ENCODE measurements around the gene CAT.

The CAT gene

DNA sequence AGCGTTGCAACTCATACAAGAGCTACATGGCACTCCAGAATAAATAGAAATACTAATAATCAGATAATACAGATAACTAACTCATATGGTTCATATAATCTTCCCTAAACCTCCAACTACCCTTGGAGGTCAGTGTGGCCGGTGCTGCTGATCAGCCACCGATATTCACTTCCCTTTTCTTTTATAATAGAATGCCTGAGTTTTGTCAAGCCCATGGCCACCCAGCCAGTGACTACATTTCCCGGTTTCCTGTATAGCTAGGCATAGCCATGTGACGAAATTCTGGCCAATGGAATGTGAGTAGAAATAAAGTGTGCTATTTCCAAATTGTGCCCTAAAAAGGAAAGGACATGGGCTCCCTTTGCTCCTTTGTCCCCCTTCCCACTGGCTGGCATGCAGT is 5.9 kb upstream of the CAT start:
- H3K4me3 ChIP-seq (ENCODE audit: low read depth, low read length), result no peak overlapping the region
- TF ChIP-seq, protein P1, sequence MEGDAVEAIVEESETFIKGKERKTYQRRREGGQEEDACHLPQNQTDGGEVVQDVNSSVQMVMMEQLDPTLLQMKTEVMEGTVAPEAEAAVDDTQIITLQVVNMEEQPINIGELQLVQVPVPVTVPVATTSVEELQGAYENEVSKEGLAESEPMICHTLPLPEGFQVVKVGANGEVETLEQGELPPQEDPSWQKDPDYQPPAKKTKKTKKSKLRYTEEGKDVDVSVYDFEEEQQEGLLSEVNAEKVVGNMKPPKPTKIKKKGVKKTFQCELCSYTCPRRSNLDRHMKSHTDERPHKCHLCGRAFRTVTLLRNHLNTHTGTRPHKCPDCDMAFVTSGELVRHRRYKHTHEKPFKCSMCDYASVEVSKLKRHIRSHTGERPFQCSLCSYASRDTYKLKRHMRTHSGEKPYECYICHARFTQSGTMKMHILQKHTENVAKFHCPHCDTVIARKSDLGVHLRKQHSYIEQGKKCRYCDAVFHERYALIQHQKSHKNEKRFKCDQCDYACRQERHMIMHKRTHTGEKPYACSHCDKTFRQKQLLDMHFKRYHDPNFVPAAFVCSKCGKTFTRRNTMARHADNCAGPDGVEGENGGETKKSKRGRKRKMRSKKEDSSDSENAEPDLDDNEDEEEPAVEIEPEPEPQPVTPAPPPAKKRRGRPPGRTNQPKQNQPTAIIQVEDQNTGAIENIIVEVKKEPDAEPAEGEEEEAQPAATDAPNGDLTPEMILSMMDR (IDR thresholded peaks at IDR 0.05; ENCODE audit: low read depth, low read length), result no peak
- in situ Hi-C loops (cut with HindIII; ENCODE audit: low sequenced_read_pairs), result no loop called here
- no peak for DNase-seq (ENCODE audit: low read depth, low spot score)

DNA sequence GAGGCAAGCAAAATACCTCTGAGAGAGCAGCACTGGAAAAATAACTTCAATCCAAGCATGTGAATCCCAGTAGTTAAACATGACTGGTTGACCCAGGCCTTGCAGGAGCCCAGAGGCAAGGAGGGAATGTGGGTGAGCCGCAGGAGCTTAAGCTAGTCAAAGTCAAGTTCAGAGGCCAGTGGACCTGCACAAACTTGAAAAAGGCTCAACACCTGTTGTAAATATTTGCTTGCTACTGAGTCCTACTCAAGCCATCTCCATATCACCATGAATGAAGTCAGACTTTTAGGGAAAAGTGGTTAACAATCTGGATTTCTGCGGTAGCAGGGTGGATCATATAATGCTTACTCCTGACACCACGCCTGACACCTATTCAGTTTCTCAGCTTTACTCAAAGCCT is 4.8 kb upstream of the CAT start:
- in situ Hi-C loops (cut with HindIII; ENCODE audit: low sequenced_read_pairs), result no loop called here
- H3K4me3 ChIP-seq (ENCODE audit: low read depth, low read length), result no peak overlapping the region
- TF ChIP-seq, protein P1 (IDR thresholded peaks at IDR 0.05; ENCODE audit: low read depth, low read length), result no peak
- no peak for DNase-seq (ENCODE audit: low read depth, low spot score)

DNA sequence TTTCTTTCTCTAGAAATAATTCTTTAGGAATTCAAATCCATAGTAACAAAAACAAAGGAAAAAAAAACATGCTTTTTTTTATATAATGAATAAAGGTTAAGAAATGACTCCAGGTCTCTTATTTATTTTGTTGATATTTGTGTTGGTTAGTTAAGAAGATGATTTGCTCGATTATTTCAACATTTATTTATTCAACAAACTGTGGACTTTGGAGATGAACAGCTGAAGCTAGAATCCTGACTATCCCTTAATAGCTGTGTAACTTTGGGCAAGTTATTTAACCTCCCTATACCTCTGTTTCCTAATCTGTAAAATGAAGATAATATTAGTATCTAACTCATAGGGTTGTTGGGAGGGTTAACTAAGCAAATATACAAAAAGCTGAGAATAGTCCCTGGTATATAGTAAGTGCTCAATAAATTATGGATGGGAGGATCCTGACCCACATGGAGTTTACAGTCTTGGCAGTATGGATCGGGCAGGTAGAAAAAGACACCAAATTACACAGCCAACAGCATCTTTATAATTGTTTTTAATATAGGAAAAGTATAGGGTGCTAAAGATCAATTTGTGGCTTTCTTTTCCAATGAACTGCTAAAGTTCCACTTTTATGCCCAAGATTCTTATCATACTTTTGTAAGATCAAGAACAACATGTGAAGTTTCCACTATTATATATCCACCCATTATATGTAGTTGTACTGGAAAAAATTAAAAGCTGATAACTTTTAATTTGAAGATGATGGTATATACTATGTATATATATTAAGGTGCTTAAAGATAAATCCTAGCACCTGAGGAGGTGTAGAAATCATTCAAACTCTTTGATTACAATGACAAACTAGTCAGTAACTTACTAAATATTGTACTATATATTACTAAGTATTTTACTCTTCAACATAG is 1.3 kb upstream of the CAT start:
- TF ChIP-seq, protein P1 (IDR thresholded peaks at IDR 0.05; ENCODE audit: low read depth, low read length), result no peak
- in situ Hi-C loops (cut with HindIII; ENCODE audit: low sequenced_read_pairs), result no loop called here
- no peak for DNase-seq (ENCODE audit: low read depth, low spot score)
- peak overlapping the region; percentile 87 for H3K4me3 ChIP-seq (ENCODE audit: low read depth, low read length)

DNA sequence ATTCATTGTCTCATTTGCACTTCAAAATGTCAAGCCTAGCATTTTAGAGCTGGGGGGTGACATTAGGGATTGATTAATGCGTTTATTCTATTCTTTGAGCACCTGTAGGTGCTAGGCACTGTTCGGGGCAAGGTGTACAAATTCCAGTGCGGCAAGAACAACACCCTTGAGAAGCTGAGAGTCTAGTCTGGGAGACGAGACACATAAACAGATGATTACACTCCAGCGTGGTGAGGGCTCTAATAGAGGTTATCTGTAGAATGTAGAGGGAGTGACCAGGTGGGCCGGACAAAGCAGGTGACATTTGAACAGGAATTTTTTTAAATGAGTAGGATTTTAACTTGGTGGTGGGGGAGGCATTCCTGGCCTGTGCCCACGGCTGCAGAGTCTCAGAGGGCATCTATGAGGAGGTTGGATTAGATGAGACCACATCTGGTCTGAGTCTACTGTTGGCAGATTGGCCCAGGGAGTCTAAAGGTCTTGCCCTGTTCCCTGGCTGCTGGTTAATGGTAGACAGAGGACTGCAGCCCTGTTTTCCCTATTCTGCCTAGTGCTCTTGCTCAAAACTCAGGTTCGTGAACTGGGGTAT is 970 bp downstream of the CAT start:
- in situ Hi-C loops (cut with HindIII; ENCODE audit: low sequenced_read_pairs), result no loop called here
- TF ChIP-seq, protein P1 (IDR thresholded peaks at IDR 0.05; ENCODE audit: low read depth, low read length), result no peak
- DNase-seq (ENCODE audit: low read depth, low spot score), result no peak
- H3K4me3 ChIP-seq (ENCODE audit: low read depth, low read length), result peak overlapping the region; percentile 87

DNA sequence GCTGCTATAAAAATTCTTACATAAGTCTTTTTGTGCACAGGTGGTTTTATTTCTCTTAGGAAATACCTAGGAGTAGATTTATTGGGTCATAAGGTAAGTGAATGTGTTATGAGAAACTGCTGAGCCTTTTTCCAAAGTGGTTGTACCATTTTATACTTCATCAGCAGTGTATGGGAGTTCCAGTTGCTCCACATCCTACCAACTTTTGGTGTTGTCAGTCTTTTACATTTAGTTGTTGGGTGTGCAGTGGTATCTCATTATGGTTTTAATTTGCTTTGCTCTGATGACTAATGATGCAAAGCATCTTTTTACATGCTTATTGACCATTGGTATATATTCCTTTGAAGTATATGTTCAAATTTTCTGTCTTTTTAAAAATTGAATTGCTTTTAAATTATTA is 3.1 kb downstream of the CAT start:
- in situ Hi-C loops (cut with HindIII; ENCODE audit: low sequenced_read_pairs), result no loop called here
- TF ChIP-seq, protein P1 (IDR thresholded peaks at IDR 0.05; ENCODE audit: low read depth, low read length), result no peak
- H3K4me3 ChIP-seq (ENCODE audit: low read depth, low read length), result no peak overlapping the region
- no peak for DNase-seq (ENCODE audit: low read depth, low spot score)

DNA sequence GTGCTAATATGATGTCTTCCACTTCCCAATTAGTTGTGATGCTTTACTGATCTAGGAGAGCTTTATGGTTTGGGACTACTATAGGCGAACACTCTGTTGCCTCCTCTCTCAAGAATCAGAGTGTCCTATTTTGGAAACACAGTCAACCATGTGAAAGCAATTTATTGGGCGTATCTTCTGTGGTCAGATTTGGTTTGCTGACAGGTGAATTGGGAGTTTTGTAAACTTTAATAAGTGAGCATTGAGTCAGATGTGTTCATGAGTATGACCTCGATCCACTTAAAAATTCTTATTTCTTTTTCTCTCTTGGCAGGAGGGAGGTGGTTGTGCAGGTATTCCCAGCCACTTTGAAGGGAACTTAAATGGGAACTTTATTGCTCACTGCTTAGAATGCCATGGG is 4.4 kb downstream of the CAT start:
- in situ Hi-C loops (cut with HindIII; ENCODE audit: low sequenced_read_pairs), result no loop called here
- no peak for DNase-seq (ENCODE audit: low read depth, low spot score)
- TF ChIP-seq, protein P1 (IDR thresholded peaks at IDR 0.05; ENCODE audit: low read depth, low read length), result no peak

More for the DNA sequence above, 4.4 kb downstream of the CAT start:
- no peak overlapping the region for H3K4me3 ChIP-seq (ENCODE audit: low read depth, low read length)
